ENCODE measurements around the gene C1QTNF3.

C1QTNF3 gene

GRCh38 chr5:33975852-33976251, 67.2 kb downstream of the C1QTNF3 start:
- no peak overlapping the region for H3K4me3 ChIP-seq (ENCODE audit: low read length)
- DNase-seq (ENCODE audit: low read depth) = peak; percentile 53
- no peak for TF ChIP-seq CTCF (conservative IDR thresholded peaks at IDR 0.05; ENCODE audit: low read length)

GRCh38 chr5:33973271-33973670, 69.7 kb downstream of the C1QTNF3 start:
- DNase-seq (ENCODE audit: low read depth) = no peak
- no peak overlapping the region for H3K4me3 ChIP-seq (ENCODE audit: low read length)
- no peak for TF ChIP-seq CTCF (conservative IDR thresholded peaks at IDR 0.05; ENCODE audit: low read length)

- DNase-seq (ENCODE audit: low read depth) = peak; percentile 71
- TF ChIP-seq CTCF (conservative IDR thresholded peaks at IDR 0.05; ENCODE audit: low read length) = peak; percentile 93
- no peak overlapping the region for H3K4me3 ChIP-seq (ENCODE audit: low read length)
Measured at GRCh38 chr5:33969572-33970452, 73.2 kb downstream of the C1QTNF3 start.

GRCh38 chr5:33968211-33969005, 74.6 kb downstream of the C1QTNF3 start:
- TF ChIP-seq CTCF (conservative IDR thresholded peaks at IDR 0.05; ENCODE audit: low read length) = no peak
- no peak for DNase-seq (ENCODE audit: low read depth)
- H3K4me3 ChIP-seq (ENCODE audit: low read length) = no peak overlapping the region

Data from AG10803 (cell line).